HG03469 (cell line): Measurements from ENCODE around the gene ANP32B.
"Not testable (repeated sequence)": the region's sequence is repeated elsewhere in the genome, so short reads cannot be mapped to it uniquely, and the experiment has no call there.

Experiments
- ATAC-seq: cut with Tn5 transposase; IDR thresholded peaks from one replicate; pipeline ENCODE4 v1.9.1; 2021; ENCODE audit warnings: mild to moderate bottlenecking, moderate library complexity, moderate number of reproducible peaks; ENCODE audit not compliant: unreplicated experiment

The ANP32B gene

DNA sequence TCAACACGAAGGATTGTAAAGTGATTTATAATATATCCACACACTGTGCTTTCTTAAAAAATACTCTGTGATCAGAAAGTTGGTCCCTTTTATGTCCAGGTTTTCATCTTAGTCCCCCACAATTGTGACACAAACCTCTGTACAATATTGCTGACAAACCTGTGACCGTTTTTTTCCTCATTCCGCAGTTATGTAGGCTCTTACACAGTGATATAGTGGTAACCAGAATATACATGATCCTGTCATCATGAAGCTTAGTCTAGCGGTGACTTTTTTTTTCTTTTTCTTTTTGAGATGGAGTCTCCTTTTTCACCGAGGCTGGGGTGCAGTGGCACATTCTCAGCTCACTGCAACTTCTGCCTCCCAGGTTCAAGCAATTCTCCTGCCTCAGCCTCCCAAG lies 8.7 kb downstream of the ANP32B start:
- no peak for ATAC-seq

DNA sequence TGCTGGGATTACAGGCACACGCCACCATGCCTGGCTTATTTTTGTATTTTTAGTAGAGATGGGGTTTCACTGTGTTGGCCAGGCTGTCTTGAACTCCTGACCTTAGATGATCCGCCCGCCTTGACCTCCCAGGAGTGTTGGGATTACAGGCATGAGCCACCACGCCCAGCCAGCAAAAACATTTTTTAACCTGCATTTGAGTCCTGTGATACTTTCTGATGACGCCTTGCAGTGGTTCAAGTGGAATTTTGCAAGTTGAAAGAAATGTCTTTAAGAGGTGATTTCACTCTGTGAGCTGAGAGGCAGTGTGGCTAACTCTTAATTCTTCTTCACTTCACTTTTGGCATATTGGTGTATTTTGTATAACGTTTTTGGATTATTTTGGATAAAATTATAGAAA lies 9.1 kb downstream of the ANP32B start:
- ATAC-seq = no peak

DNA sequence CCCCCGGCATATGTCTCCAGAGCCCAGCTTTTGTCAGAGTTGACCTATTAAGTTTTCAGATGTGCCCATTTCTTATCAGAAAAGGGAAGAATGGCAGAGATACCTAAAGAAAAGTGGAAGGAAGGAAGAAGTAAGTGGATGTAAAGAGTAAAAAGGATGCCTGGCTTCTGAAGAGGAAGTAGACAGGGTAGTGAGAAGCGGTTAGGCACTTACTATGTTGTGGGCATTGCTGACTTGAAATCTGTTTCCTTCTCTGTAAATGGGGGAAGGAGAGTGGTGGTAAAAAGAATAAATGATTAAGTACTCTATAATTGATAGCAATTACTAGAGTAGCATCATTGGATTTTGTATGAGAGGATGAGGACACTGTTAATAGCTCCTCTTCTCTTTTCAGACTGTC lies 9.9 kb downstream of the ANP32B start:
- no peak for ATAC-seq

DNA sequence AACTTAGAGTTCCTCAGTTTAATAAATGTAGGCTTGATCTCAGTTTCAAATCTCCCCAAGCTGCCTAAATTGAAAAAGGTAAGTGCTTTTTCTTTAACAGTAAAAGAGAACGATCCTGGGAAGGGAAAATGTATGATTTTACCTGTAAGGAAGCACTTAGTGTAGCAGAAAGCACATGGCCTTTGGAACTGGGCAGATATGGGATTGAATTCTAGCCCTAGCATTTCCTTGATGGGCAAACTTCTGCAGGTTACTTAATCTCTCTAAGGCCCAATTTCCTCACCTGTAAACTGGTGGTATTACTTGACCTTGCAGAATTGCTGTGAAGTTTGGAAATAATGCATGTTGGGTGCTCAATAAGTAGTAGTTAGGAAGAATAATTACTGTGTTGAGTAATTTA lies 11.6 kb downstream of the ANP32B start:
- ATAC-seq = no peak

DNA sequence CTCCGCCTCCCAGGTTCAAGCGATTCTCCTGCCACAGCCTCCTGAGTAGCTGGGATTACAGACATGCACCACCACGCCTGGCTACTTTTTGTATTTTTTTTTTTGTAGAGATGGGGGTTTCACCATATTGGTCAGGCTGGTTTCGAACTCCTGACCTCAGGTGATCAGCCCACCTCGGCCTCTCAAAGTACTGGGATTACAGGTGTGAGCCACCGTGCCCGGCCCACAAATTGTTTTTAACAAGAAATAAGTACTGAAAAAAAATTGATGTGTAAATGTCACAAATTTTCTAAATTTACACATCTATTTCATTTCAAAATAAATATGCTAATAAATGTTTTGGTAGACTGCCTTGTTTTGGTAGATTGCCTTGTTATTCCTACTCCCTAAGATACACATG lies 13.5 kb downstream of the ANP32B start:
- not testable (repeated sequence) for ATAC-seq

DNA sequence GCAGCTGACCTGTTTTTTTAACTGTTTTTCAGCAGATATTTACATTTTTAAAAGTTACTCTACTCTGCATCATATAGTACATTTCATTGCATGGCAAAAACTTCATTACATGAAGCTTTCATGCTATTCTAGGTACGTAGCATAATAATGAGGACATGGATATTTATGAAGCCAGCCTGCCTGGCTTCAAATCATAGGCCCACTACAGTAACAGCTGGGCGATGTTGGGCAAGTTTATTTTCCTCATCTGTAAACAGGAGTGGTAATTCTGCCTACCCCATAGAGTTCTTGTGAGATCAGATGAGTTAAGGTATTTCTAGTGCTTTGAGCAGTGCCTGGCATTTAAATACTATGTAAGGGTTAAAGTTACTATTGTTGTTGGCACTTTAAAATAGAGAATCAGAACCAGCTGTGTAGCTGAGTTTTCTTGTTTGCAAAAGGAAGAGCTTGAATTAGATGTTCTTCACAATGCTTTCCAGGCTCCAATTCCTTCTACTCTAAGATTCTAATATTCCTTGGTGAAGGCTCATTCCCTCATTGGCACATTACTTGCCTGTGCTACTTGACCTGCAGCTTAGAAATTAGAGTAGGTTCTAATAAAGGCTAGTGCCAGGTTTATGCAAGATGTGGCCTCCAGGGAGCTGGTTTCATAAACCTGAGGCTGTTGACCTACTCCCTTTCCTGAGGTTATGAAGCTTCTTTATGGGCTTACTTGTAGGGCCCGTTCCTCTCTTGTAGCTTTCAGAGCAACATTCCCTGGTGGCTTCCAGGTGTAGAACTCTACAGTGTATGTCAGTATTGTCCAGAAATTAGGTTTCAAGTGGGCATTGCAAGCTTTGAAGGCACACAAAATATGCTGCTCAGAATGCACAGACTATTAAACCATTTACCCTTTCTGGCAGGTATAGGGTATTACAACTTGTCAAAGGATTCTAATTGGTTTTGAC lies 14.5 kb downstream of the ANP32B start:
- ATAC-seq = no peak

DNA sequence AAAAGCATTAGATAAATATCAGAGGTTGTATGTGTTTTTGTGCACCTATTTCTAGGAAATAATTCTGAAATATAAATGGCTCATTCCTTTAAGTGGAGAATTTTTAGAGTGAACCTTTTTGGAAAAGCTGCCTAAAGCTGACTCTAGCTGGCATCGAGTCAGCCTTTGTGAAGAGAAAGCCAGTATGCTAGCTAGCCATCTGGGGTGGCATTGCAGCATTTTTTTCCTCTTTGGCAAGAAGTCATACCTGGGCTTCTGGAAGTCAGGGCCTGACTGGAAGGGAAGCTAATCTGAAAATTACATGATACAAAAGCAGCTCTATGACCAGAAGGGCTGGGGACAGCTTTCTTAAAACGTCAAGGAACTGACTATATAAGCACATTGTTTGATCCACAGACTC lies 19.7 kb downstream of the ANP32B start:
- no peak for ATAC-seq

DNA sequence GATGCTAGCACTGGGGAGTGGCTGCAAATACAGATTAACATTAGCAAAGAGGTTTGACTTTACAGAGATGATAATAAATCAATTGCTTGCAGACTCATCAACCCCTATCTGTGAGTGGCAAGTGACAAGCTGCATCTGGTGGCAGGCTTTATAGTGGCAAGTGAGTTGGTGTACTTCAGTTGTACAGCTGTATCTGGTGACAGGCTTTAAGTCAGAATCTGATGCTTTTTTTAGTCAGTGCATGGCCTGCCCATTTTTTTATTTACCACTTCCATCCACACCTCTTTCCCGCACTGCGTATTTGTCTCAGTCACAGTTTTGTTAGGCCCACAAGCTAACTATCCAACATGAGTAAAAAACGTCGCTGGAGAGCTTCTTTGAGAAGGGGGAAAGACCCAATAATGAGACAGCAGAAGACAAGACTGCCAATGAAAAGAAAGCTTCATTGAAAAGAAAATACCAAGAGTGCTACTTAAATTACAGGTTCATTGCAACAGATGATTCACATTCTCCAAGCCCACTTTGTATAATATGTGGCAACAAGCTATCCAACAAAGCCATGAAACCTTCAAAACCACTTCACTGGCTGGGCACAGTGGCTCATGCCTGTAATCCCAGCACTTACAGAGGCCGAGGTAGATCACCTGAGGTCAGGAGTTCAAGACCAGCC lies 23.1 kb downstream of the ANP32B start:
- no peak for ATAC-seq

DNA sequence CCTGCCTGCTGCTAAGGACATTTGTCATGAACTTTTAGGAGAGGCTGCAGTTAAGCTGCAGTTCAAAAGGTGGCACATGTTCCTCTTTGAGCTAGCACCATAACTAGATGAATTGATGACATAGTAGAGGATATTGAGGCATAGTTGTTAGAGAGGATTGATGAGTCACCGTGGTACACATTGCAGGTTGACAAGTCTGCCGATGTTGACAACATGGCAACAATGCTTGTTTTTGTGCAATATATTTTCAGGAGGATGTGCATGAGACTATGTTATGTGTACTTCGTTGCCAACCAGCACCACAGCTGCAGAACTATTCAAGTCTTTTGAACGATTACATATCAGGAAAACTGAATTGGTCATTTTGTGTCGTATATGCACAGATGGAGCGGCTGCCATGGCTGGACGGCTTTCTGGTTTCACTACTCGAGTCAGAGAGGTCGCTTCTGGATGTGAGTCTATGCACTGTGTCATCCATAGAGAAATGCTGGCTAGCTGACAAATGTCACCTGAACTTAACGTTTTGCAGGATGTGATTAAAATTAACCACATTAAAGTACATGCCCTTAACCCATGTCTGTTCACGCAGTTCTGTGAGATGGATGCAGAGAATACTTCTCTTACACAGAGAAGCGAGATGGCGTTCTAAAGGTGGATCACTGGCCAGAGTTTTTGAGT lies 24.2 kb downstream of the ANP32B start:
- no peak for ATAC-seq

DNA sequence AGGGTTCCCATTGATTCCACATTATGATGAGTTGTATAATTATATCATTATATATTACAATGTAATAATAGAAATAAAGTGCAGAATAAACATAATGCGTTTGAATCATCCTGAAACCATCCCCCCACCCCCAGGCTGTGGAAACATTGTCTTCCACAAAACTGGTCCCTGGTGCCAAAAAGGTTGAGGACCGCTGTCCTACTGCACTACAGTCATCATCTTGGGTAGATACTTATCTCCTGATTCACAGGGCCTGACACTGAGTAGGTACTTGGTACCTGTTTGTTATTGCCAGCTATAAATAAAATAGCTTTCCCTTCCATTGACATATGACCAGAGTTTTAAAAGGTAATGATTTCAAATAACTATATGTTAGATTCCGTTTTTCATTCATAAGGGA lies 25.6 kb downstream of the ANP32B start:
- ATAC-seq = no peak

DNA sequence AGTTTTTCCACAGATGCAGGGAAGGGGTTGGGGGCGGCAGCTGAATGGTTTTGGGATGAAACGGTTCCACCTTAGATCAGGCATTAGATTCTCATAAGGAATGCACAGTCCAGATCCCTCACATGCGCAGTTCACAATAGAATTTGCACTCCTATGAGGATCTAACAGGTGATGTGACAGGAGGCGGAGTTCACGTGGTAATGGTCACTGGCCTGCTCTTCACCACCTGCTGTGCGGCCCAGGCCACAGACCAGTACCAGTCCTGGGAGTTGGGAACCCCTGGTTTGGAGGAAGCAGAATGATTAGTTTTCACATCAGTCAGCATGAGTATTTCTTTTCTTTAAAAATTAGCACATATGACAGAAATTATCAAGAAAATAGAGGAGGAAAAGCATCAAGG lies 26.3 kb downstream of the ANP32B start:
- no peak for ATAC-seq

DNA sequence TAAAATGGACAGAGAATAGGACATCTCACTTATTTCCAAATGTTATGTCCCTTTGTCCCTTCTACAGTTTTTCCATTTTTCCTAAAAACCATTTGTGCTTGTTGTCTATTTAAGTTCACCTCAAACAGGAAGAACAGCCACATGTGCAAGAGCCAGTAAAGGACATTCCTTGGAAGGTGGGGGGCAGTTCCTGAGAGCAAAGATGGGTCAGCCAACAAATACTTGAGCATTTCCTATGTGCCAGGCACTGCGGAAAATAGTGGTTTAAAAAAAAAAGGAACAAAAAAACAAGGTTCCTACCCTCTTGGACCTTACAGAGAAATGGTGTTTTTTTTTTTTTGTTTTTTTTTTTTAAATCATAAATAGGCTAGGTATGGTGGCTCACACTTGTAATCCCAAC lies 26.8 kb downstream of the ANP32B start:
- ATAC-seq = no peak

DNA sequence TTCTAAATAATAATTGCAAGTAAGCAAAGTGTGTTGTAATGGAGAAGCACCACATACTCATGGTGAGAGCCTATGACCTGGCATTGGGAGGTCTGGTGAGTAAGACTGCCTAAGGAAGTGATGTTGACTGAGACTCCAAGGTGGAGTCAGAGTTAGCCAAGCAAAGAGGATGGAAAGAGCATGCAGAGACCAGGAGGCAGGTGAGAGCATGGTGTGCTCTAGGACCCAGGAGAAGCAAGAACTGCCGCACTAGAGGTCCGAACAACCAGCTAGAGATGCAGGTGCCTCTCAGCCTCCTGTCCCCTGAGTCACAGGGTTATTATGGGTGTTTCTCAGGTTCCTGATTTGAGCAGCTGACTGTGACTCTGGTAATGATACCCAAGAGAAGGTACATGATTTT lies 27.3 kb downstream of the ANP32B start:
- peak; percentile 66 for ATAC-seq

DNA sequence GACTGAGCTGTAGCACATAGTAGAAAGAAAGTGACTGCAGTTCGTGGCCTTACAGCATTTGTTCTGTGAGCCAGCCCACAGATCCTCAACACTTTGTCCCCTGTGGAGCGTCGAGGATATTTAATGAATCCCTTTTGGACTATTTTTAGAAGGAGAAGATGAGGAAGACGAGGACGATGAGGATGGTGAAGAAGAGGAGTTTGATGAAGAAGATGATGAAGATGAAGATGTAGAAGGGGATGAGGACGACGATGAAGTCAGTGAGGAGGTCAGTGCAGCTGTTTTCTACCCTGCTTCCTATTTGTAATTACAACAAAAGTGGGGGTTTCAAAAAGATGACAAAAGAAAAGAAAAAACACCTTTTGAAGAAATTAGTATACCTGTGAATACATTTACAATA lies 28.0 kb downstream of the ANP32B start:
- no peak for ATAC-seq

DNA sequence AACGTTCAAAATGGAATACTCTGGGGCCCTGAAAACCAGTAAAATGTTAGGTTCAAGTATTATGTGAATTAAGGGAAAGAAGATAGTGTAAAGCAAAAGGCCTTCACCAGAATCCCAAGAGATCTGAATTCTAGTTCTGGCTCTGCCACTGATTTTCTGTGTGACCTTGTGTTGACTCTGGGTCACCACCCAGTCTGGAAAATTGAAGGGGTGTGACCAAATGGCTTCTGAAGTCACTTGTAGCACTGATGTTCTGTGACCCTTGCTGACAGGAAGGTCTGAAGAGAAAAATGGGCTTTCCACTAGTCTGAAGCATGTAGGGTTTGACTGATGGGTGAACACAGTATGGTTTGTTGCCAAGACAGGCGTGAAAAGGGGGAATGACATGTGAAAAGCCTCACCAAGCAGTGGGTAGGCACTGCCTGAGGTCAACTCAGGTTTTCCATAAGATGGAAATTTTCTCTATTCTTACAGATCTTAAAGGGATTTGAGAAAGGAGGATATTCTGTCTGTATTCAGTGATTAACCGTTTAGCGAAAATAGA lies 33.1 kb downstream of the ANP32B start:
- ATAC-seq = no peak

DNA sequence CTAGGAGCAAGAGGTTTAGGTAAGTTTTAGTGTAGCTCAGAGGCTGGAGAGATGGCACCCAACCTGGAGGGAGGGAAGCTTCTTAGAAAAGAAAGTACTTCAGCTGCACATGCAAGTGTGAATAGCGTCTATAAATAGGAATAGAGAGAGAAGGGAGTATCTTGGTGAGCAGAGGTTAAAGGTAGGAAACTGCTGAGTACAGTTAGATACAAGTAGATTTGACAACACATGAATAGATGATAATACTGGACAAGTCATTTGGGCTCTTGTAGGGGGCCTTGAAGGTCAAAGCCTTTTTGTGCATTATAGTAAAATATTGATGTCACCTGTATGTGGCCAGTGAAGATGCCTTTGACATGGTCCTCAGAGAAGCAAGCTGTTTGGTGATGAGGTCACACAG lies 34.2 kb downstream of the ANP32B start:
- ATAC-seq = no peak

DNA sequence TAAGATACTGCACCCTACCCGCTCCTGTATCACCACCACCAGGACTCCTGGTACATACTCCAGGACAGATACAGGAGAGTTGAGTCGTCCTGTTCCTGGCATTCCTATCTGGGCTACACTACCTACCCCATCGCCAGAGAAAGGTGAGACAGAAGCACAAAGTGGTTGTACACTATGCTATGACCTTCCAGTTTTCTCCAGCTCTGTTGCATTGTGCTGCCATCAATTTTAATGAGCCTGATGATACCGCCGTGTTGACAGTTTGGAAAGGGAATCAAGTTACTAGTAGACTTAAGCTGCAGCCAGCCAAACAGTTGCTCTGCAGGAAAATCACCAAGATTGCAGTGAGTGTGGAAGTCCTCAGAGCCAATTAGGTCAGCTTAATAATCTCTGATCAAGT lies 35.2 kb downstream of the ANP32B start:
- no peak for ATAC-seq

DNA sequence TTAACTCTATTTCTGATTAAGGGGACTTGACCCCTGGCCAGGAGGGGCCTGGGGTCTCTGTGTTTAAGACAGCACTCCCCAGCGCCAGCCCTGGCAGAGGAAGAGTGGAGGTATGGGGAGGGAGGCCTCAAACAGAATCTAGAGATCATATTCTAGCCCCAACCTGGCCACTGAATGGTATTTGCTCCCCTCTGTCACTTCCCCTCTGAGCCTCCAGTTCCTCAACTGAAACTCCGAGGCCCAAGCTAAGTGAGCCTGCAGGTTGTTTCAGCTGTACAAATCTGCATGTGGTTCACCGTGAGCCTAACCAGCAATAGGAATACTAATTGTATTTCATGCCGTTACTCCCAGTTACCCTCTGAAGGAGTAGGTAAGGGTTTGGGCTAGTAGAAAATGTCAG lies 36.0 kb downstream of the ANP32B start:
- no peak for ATAC-seq

DNA sequence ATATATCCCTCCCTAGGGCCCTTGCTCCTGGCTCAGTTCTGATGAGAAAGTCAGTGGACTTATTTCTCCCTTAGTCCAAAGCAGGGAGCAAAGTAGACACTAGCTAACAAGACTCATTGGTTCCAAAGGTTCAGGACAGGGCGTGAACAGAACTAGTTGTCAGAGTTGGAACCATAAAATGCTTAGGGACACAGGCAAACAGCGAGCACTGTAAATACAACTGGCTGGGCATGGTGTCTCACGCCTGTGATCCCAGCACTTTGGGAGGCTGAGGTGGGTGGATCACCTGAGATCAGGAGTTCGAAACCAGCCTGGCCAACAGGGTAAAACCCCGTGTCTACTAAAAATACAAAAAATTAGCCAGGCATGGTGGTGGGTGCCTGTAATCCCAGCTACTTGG lies 36.7 kb downstream of the ANP32B start:
- ATAC-seq = not testable (repeated sequence)

DNA sequence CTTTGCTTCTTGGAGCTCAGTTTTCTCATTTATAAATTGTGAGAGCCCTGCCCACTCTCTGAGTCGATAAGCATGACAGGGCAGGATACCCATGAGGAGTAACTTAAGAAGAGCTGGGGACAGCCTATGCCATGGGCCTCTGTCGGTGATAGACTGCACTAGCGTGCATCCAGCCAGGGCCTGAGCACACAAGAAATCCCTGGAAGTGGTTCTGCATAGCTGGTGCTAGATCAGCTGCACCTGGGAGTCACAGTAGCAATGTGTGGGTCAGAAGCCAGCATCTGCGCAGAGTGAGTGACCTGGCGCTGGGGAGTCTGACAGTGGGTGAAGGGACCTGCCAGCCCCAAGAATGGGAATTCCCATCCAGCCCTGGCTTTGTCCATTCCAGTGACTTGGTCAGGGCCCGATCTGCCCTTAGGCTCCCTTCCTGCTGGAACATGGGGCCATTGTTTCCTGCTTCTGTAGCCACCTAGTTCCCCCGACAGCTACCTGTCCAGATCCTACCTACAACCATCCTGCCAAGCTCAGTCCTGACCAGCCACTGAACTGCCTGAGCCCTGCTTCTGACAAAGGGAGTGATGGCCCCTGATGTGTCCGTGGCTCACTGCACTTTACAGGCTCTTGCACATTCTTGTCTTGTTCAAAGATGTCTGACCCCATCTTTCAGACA lies 37.5 kb downstream of the ANP32B start:
- no peak for ATAC-seq
